ENCODE measurements around the gene YJU2. TPM values are rescaled to one million over a fixed set of nuclear protein-coding genes. Genes with fewer than 3 reads are reported as not detected.
"Not testable (repeated sequence)": the region's sequence is repeated elsewhere in the genome, so short reads cannot be mapped to it uniquely, and the experiment has no call there.

YJU2 gene
- polyA plus RNA-seq, 1 donor from 2014 or later: 32.6 TPM

DNA sequence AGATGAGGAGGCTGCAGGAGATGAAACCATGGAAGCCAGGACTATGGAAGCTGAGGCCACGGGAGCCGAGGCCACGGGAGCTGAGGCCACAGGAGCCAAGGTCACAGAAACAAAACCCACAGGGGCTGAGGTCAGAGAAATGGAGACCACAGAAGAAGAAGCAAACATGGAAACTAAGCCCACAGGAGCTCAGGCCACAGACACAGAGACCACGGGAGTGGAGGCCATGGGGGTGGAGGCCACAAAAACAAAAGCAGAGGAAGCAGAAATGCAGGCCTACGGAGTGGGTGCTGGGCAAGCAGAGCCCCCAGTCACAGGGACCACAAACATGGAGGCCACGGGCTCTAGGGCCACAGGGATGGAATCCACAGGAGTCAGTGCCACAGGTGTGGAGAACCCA, 30.0 kb upstream of the YJU2 start:
- H3K4me2 ChIP-seq (ENCODE audit: low read length): no peak overlapping the region
- no peaks in the 10 kb centered on the region for H3K36me3 ChIP-seq (ENCODE audit: insufficient read depth, low read length)
- H3K9me2 ChIP-seq (ENCODE audit: insufficient read depth, low read length): no peaks in the 10 kb centered on the region
- H3K9me3 ChIP-seq (ENCODE audit: low read length): no peaks in the 10 kb centered on the region
- no peaks in the 10 kb centered on the region for H3K27me3 ChIP-seq (ENCODE audit: insufficient read depth, low read depth, low read length)
- H3K79me2 ChIP-seq (replicated peaks; ENCODE audit: insufficient read depth, low read length): no peaks in the 10 kb centered on the region
- H2AFZ ChIP-seq (ENCODE audit: low read depth, low read length): no peak overlapping the region
- no peaks in the 10 kb centered on the region for H4K20me1 ChIP-seq (ENCODE audit: insufficient read depth)
- no peak overlapping the region for H3K4me3 ChIP-seq (ENCODE audit: low read length)
- H3K27ac ChIP-seq (ENCODE audit: low read length): no peak overlapping the region
- no peak for TF ChIP-seq MXI1 (conservative IDR thresholded peaks at IDR 0.05; ENCODE audit: poor library complexity, severe bottlenecking)
- no peak for TF ChIP-seq RAD21 (conservative IDR thresholded peaks at IDR 0.05)
- no peak for TF ChIP-seq EP300 (conservative IDR thresholded peaks at IDR 0.05; ENCODE audit: poor library complexity, severe bottlenecking)
- TF ChIP-seq POLR2AphosphoS5 (IDR thresholded peaks at IDR 0.05): no peak
- TF ChIP-seq SMC3 (conservative IDR thresholded peaks at IDR 0.05; ENCODE audit: poor library complexity): no peak
- TF ChIP-seq, protein P1, sequence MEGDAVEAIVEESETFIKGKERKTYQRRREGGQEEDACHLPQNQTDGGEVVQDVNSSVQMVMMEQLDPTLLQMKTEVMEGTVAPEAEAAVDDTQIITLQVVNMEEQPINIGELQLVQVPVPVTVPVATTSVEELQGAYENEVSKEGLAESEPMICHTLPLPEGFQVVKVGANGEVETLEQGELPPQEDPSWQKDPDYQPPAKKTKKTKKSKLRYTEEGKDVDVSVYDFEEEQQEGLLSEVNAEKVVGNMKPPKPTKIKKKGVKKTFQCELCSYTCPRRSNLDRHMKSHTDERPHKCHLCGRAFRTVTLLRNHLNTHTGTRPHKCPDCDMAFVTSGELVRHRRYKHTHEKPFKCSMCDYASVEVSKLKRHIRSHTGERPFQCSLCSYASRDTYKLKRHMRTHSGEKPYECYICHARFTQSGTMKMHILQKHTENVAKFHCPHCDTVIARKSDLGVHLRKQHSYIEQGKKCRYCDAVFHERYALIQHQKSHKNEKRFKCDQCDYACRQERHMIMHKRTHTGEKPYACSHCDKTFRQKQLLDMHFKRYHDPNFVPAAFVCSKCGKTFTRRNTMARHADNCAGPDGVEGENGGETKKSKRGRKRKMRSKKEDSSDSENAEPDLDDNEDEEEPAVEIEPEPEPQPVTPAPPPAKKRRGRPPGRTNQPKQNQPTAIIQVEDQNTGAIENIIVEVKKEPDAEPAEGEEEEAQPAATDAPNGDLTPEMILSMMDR (IDR thresholded peaks at IDR 0.05; ENCODE audit: poor library complexity, severe bottlenecking): no peak
- TF ChIP-seq, protein P2, sequence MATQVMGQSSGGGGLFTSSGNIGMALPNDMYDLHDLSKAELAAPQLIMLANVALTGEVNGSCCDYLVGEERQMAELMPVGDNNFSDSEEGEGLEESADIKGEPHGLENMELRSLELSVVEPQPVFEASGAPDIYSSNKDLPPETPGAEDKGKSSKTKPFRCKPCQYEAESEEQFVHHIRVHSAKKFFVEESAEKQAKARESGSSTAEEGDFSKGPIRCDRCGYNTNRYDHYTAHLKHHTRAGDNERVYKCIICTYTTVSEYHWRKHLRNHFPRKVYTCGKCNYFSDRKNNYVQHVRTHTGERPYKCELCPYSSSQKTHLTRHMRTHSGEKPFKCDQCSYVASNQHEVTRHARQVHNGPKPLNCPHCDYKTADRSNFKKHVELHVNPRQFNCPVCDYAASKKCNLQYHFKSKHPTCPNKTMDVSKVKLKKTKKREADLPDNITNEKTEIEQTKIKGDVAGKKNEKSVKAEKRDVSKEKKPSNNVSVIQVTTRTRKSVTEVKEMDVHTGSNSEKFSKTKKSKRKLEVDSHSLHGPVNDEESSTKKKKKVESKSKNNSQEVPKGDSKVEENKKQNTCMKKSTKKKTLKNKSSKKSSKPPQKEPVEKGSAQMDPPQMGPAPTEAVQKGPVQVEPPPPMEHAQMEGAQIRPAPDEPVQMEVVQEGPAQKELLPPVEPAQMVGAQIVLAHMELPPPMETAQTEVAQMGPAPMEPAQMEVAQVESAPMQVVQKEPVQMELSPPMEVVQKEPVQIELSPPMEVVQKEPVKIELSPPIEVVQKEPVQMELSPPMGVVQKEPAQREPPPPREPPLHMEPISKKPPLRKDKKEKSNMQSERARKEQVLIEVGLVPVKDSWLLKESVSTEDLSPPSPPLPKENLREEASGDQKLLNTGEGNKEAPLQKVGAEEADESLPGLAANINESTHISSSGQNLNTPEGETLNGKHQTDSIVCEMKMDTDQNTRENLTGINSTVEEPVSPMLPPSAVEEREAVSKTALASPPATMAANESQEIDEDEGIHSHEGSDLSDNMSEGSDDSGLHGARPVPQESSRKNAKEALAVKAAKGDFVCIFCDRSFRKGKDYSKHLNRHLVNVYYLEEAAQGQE (IDR thresholded peaks at IDR 0.05; ENCODE audit: borderline replicate concordance): no peak
- no peak for TF ChIP-seq EZH2 (IDR thresholded peaks at IDR 0.05; ENCODE audit: borderline replicate concordance, insufficient read depth, low read length, poor library complexity, severe bottlenecking)
- no peak for TF ChIP-seq TAF1 (IDR thresholded peaks at IDR 0.05; ENCODE audit: low read depth)
- no peaks in the 10 kb centered on the region for H3F3A ChIP-seq (ENCODE audit: insufficient read depth, low read length, poor library complexity, severe bottlenecking)
- no peak overlapping the region for H3K9ac ChIP-seq (ENCODE audit: low read length)

DNA sequence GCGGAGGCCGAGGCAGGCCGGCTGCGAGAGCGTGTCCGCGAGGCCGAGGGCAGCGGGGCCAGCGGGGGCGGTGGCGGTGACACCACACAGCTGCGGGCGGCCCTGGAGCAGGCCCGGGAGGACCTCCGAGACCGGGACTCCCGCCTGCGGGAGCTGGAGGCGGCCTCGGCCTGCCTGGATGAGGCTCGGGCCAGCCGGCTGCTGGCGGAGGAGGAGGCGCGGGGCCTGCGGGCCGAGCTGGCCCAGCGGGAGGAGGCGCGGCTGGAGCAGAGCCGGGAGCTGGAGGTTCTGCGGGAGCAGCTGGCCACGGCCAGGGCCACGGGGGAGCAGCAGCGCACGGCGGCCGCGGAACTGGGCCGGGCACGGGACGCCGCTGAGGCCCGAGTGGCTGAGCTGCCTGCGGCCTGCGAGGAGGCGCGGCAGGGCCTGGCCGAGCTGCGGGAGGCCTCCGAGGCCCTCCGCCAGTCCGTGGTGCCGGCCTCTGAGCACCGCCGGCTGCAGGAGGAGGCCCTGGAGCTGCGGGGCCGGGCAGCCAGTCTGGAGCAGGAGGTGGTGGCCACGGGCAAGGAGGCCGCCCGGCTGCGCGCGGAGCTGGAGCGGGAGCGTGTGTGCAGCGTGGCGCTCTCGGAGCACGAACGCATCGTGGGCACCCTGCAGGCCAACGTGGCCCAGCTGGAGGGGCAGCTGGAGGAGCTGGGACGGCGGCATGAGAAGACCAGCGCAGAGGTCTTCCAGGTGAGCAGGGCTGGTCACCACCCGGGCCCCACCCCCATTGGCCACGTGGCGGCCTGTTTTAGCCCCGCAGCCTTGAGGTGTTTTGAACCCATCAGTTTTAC, 29.2 kb upstream of the YJU2 start:
- H3K4me2 ChIP-seq (ENCODE audit: low read length): no peak overlapping the region
- no peaks in the 10 kb centered on the region for H3K79me2 ChIP-seq (replicated peaks; ENCODE audit: insufficient read depth, low read length)
- H3K27ac ChIP-seq (ENCODE audit: low read length): no peak overlapping the region
- no peaks in the 10 kb centered on the region for H3K27me3 ChIP-seq (ENCODE audit: insufficient read depth, low read depth, low read length)
- H4K20me1 ChIP-seq (ENCODE audit: insufficient read depth): no peaks in the 10 kb centered on the region
- no peak for TF ChIP-seq EZH2 (IDR thresholded peaks at IDR 0.05; ENCODE audit: borderline replicate concordance, insufficient read depth, low read length, poor library complexity, severe bottlenecking)
- no peak for TF ChIP-seq TAF1 (IDR thresholded peaks at IDR 0.05; ENCODE audit: low read depth)
- no peak for TF ChIP-seq RAD21 (conservative IDR thresholded peaks at IDR 0.05)
- no peak for TF ChIP-seq EP300 (conservative IDR thresholded peaks at IDR 0.05; ENCODE audit: poor library complexity, severe bottlenecking)
- TF ChIP-seq, protein P2 (IDR thresholded peaks at IDR 0.05; ENCODE audit: borderline replicate concordance): no peak
- no peak for TF ChIP-seq SMC3 (conservative IDR thresholded peaks at IDR 0.05; ENCODE audit: poor library complexity)
- TF ChIP-seq, protein P1 (IDR thresholded peaks at IDR 0.05; ENCODE audit: poor library complexity, severe bottlenecking): no peak
- TF ChIP-seq MXI1 (conservative IDR thresholded peaks at IDR 0.05; ENCODE audit: poor library complexity, severe bottlenecking): no peak
- H3K9ac ChIP-seq (ENCODE audit: low read length): no peak overlapping the region
- no peaks in the 10 kb centered on the region for H3K36me3 ChIP-seq (ENCODE audit: insufficient read depth, low read length)
- no peaks in the 10 kb centered on the region for H3K9me3 ChIP-seq (ENCODE audit: low read length)
- H3F3A ChIP-seq (ENCODE audit: insufficient read depth, low read length, poor library complexity, severe bottlenecking): no peaks in the 10 kb centered on the region
- no peak overlapping the region for H3K4me3 ChIP-seq (ENCODE audit: low read length)
- H2AFZ ChIP-seq (ENCODE audit: low read depth, low read length): no peak overlapping the region
- no peaks in the 10 kb centered on the region for H3K9me2 ChIP-seq (ENCODE audit: insufficient read depth, low read length)

DNA sequence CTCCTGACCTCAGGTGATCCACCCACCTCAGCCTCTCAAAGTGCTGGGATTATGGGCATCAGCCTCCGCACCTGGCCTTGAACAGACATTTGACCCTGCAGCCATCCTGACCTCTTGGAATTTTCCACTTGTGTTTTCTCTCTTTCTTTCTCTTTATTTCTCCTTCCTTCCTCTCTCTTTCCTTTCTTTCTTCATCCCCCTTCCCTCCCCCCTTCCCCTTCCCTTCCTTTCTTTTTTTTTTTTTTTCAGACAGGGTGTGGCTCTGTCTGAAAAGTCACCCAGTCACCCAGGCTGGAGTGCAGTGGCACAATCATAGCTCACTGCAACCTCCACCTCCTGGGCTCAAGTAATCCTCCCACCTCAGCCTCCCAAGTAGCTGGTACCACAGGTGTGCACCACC, 28.4 kb upstream of the YJU2 start:
- not testable (repeated sequence) for H3K4me2 ChIP-seq (ENCODE audit: low read length); H3K79me2 ChIP-seq (replicated peaks; ENCODE audit: insufficient read depth, low read length); H3F3A ChIP-seq (ENCODE audit: insufficient read depth, low read length, poor library complexity, severe bottlenecking); H3K9me3 ChIP-seq (ENCODE audit: low read length); H2AFZ ChIP-seq (ENCODE audit: low read depth, low read length); H3K27ac ChIP-seq (ENCODE audit: low read length); H4K20me1 ChIP-seq (ENCODE audit: insufficient read depth); H3K9me2 ChIP-seq (ENCODE audit: insufficient read depth, low read length); H3K4me3 ChIP-seq (ENCODE audit: low read length); H3K36me3 ChIP-seq (ENCODE audit: insufficient read depth, low read length); H3K27me3 ChIP-seq (ENCODE audit: insufficient read depth, low read depth, low read length); H3K9ac ChIP-seq (ENCODE audit: low read length)
